Activated CD4-positive, alpha-beta T cell treated with anti-CD3 and anti-CD28 coated beads, Interleukin-2, amount 50 U/mL, for 16 hours (primary cell): ENCODE results near the gene TAF8.
A peak's percentile ranks its signal among the peaks of the same experiment; 100 is the strongest.

Experiments used
- DNase-seq: peaks from one replicate; pipeline ENCODE4 v3.0.0-alpha.2; 2020

Gene TAF8

DNA sequence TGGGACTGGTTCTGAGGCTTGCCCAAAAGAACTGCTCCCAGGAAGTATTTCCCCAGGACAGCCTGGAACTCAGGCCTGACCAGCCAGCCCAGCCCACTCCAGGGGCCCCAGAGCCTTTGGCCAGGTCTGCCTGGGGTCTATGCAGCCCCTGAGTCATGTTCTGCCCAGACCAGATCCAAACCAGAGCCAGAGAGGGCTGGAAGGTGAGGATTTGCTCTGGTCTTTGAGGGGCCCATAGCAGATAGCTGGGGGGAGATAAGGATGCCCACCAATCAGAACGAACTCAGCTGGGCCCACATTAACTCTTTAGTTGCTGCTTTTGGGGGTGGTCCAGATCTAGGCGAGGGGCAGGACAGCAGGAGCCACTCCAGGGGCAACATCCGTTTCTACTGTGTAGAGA lies 75.3 kb downstream of the TAF8 start:
- DNase-seq: no peak

- no peak for DNase-seq
Observed at GRCh38 chr6:42128460-42129359, 78.4 kb downstream of the TAF8 start.

DNA sequence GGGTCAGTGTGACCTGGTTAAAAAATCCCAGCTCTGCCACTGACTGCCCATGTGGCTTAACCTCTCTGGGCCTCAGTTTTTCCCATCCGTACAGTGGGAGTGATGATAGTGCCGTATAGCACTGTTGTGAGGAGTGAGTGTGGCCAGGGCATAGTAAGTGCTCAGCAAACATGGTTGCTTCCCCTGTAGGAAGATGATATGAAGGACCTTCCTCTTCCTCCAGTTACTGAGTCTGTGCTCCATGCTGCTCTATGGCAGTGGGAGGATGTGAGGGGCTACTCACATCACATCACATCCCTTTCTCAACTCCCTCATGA lies 79.0 kb downstream of the TAF8 start:
- DNase-seq: no peak

GRCh38 chr6:42131531-42131930 lies 81.2 kb downstream of the TAF8 start:
- no peak for DNase-seq

GRCh38 chr6:42133926-42134325 lies 83.6 kb downstream of the TAF8 start:
- DNase-seq: no peak

DNA sequence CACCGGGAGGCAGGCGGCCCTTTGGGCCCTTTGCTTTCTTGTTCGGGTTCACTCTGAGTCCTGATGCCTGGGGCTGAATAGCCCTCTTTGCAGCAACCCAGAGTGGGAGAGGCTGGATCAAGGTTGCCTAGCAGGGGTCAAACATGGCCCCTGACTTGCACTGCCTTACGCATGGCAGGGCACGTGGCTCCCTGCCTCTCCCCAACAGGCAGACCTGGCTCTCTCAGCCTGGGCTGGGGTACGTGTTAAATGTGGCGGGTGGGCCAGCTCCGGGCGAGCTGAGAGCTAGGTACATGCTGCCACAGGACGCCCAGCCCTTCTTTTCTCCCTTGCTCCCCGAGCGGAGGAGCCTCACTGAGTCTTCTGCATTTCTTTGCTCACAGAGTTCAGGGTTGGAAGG lies 84.8 kb downstream of the TAF8 start:
- no peak for DNase-seq

DNA sequence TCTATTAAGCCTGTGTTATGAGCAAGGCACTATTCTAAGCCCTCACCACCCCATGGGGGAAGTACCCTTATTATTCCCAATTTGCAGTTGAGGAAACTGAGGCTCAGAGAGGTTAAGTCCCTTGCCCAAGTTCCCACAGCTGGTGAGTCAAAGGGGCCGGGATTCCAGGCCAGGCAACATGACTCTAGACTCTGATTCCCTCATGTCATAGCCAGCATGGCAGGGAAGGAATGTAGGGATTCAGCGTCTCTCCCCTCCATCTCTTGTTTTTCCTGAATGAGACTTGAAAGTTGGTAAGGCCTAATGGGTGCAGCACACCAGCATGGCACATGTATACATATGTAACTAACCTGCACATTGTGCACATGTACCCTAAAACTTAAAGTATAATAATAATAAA lies 85.4 kb downstream of the TAF8 start:
- DNase-seq: no peak

DNA sequence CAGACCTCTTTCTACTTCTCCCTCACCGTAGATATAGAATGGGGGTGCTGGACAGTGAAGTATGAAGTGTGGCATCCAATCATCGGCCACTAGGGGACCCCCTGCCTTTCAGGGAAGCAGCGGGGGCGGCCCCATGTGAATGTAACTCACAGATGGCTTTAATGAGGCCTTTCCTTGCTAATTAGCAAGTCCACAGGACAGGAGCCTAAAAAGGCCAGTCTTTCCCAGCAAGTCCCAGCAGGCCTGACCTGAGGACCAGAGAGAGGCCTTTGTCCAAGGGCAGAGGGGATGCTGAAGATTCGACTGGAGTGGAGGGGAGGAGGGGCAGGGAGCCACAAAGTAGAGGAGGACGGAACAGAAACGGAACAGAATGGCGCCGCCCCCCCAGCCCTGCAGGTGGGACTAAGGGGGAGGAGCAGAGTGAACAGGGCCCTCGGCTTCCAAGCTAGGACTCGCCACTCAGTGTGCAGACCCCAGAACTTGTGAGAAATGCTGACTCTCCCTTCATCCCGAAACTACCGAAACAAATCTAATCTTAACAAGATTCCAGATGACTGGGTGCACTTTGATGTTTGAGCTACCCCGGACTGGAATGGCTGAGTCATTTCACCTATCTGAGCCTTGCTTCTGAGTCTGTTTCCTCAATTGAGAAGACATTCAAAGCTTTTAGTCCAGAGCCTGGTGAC lies 86.3 kb downstream of the TAF8 start:
- peak; percentile 65 for DNase-seq
